Measurements from ENCODE around the gene CACNA1B.

Gene CACNA1B

GRCh38 chr9:138020120-138020794, 142.7 kb downstream of the CACNA1B start:
- no peak for FAIRE-seq

GRCh38 chr9:138020795-138021182, 143.2 kb downstream of the CACNA1B start:
- FAIRE-seq = no peak

- FAIRE-seq = no peak
Measured at GRCh38 chr9:138021251-138022056, 143.9 kb downstream of the CACNA1B start.

DNA sequence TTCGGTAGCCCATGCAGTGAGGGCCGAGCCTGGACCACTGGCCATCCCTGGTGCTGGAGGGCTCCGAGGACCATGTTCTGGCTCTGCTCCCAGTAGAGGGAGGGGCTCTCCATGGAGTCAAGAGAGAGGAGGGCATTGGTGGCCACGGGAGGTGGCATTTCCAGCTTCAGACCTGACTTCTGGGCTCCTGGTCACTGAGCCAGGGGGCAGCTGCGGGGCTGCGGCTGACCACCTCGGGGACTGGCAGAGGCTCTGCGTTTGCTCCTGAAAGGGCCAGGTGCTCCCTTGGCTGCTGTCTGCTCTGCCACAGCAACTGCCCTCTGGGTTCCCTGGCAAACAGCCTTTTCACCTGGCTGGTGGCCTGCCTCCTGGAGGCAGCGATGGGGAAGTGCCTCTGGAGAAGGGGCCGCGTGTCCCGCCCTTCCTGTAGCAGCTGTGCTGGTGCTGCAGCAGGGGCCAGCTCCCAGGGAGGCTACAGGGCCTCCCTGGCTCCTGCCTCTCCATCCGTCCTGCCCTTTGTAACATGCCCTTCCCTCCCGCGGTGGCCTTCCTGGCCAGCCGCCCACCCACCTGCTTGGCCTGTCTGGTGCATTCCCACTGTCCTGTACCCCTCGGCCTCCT, 144.6 kb downstream of the CACNA1B start:
- FAIRE-seq = no peak

- FAIRE-seq = no peak
Measured at GRCh38 chr9:138022756-138023393, 145.3 kb downstream of the CACNA1B start.

- no peak for FAIRE-seq
Measured at GRCh38 chr9:138023394-138024124, 146.0 kb downstream of the CACNA1B start.

- no peak for FAIRE-seq
Measured at GRCh38 chr9:138024131-138024530, 146.5 kb downstream of the CACNA1B start.

DNA sequence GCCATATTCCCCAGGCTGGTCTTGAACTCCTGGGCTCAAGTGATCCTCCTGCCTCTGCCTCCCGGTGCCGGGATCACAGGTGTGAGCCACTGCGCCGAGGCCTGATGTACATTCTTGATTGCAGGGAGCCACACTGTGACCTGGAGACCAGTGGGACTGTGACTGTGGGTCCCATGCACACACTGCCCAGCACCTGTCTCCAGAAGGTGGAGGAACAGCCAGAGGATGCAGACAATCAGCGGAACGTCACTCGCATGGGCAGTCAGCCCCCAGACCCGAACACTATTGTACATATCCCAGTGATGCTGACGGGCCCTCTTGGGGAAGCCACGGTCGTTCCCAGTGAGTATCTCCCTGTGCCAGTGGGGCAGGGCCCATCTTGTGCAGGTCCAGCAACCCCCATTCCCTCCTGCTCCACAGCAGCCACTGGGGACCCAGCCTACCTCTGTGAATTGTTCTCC, 147.3 kb downstream of the CACNA1B start:
- no peak for FAIRE-seq

GRCh38 chr9:138025417-138025816, 147.8 kb downstream of the CACNA1B start:
- no peak for FAIRE-seq

GRCh38 chr9:138025908-138026307, 148.3 kb downstream of the CACNA1B start:
- no peak for FAIRE-seq

GRCh38 chr9:138028596-138028995, 151.0 kb downstream of the CACNA1B start:
- no peak for FAIRE-seq

GRCh38 chr9:138031186-138031585, 153.6 kb downstream of the CACNA1B start:
- FAIRE-seq = no peak

DNA sequence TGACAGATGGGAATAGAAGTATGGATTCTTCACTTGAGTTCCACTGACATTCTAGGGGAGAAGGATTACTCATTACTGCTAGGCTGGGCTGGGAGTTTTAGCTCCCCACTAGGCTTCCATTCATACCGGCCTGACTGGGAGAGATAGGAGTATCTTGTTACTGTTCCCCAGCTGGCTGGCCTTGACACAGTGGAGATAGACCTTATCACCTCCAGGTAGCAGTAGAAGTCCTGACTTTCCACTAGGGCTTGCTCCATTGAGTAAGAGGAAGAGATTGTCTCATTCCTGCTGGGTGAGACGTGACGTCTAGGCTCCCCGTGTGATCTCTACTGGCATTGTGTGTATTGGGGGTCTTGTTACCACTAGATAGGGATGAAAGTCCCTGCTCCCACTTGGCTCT, 156.4 kb downstream of the CACNA1B start:
- no peak for FAIRE-seq

DNA sequence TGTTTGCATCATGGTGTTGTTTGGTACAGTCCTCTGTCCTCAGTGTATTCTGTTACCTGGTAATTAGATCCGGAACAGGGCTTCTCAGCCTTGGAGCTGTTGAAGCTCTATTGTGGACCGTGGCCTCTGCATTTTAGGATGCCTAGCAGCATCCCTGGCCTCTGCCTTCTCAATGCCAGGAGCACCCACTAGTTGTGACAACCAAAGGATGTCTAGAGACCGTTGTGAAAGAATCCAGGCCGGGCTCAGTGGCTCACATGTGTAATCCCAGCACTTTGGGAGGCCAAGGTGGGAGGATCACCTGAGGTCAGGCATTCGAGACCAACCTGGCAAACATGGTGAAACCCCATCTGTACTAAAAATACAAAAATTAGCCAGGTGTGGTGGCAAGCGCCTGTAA, 159.6 kb downstream of the CACNA1B start:
- no peak for FAIRE-seq

DNA sequence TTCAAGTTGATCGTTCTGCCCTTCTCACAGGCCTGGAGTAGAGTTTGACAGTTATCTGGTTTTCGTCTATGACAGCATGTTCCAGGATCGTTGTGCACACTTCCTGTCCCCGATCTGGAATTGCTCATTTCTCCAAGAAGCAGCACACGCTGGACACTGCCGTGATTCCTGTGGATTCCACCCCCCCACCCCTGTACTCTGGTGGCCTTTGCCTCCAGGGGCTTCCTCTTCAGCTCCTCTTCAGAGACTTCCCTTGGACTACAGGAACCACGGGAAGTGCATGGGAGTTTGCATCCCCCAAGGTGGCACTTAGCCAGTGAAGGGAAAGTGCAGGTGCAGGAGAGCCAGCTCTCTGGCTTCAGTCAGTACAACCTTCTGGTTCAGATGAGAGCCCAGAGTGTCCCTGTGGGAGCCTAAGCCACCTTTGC, 160.7 kb downstream of the CACNA1B start:
- FAIRE-seq = no peak

DNA sequence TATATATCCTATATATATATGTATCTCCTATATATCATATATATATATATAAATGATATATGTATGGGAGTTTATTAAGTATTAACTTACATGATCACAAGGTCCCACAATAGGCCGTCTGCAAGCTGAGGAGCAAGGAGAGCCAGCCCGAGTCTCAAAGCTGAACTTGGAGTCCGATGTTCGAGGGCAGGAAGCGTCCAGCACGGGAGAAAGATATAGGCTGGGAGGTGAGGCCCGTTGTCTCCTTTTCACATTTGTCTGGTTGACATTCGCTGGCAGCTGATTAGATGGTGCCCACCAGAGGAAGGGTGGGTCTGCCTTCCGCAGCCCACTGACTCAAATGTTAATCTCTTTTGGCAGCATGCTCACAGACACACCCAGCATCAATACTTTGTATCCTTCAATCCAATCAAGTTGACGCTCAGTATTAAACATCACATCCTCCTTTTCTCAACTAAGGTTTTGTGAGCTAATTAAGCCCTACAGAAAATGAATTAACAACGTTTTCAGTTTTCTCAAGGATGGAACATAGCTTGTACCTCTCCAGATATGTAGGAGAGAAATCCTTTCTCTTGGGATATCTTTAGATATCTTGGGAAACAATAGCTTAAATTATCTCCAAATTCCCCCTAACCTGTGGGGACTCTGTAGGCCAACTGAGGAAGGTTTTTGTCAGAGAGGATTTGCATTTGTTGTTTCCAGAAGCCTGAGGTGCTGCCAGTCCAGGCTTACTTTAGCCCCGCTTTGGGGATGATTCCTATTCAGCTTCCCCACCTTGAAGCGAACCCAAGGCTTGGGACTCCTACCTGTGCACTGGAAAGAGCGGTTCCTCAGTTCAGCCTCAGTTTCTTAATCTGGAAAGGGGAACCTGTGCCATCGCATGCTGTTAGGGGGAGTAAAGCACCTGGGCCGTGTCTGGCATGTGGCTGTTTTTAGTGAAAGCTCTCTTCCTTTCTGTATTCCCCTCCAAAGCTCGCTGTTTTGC, 163.2 kb downstream of the CACNA1B start:
- FAIRE-seq = no peak

GRCh38 chr9:138042146-138042545, 164.6 kb downstream of the CACNA1B start:
- no peak for FAIRE-seq

GRCh38 chr9:138042640-138043039, 165.1 kb downstream of the CACNA1B start:
- no peak for FAIRE-seq

GRCh38 chr9:138043061-138043410, 165.5 kb downstream of the CACNA1B start:
- no peak for FAIRE-seq

DNA sequence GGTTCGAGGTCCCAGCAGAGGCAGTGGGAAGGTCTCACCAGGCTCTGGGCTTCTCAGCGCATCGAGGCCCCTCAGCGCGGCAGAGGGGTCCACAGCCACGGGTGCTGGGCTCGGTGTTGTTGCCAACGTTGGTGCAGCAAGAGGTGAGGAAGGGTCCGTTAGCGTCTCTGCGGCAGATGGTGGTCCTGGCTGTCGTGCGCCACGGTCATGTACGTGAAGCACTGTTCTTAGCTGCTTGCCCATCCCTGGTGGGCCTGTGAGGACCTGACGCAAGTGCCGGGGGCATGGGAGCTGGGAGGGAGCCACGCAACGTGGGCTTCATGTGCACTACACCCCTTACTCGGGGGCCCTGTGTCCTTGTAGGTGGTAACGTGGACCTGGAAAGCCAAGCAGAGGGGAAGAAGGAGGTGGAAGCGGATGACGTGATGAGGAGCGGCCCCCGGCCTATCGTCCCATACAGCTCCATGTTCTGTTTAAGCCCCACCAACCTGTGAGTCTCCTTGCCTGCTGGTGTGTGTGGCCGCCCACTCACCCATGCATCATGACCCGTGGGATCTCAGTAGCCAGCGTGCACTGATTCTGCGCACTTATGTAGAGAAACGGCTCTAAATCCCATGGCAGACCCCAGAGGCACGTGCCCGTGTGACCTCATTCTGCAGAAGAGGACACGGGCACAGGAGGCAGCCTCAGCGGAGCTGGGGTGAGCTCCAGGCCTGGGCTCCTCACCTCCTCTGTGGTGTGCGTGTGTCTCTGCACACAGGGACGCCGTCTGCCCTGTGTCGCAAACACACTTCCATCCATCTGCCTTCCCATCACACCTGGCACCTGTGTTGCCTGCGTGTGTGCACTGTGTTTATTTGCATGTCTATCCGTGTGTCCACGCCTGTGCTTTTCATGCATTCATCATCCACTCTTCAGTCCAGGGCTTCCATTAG, 166.1 kb downstream of the CACNA1B start:
- no peak for FAIRE-seq

Data from endometrium (tissue), 2 donors.